GM18508 (cell line): ENCODE data around the gene GPR75.

ENCODE experiments used
- ATAC-seq: cut with Tn5 transposase; IDR thresholded peaks from one replicate; pipeline ENCODE4 v1.9.1; 2021; ENCODE audit warnings: moderate number of reproducible peaks; ENCODE audit not compliant: insufficient read depth, unreplicated experiment

Gene GPR75

DNA sequence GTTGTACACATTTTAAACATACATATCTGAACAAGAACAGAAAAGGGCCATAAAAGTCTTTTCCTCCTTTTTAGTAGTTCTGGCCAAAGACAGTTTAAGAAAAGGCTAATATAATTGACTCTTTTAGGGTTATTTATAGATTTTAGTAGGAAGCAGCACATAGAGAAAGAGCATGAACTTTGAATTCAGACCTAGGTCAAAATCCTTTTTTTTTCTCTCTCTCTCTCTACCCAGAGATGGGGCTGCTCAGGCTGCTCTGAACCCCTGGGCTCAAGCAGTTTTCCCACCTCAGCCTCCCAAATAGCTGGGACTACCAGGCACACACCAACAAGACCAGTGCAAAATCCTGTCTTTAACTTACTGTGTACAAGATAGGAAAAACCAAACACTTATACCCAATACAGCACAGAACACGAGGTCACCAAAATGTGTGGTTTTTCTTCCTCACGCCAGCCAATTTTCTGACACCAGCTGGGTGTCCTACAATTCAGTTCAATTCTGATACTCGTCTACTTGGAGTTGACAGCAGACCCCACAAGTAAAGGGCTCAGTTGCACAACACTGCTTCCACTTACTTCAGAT, 40.8 kb downstream of the GPR75 start:
- no peak for ATAC-seq

DNA sequence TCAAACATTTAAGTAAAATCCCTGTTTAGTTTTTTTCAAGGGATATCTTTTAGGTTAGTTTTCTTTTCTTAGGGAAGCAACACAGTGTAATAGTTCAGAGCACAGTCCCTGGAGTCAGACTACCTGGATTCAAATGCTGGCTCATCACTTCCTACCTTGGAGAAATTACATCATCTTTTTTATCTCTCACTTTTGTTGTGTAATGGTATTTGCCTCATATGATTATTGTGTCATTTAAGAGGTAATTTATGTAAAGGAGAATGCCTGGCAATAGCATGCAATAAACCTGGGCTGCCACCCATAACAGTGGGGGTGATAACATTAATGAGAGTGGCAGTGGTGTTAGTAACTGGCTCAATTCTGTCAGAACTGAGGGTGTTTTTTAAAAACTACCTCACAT, 46.6 kb downstream of the GPR75 start:
- no peak for ATAC-seq

DNA sequence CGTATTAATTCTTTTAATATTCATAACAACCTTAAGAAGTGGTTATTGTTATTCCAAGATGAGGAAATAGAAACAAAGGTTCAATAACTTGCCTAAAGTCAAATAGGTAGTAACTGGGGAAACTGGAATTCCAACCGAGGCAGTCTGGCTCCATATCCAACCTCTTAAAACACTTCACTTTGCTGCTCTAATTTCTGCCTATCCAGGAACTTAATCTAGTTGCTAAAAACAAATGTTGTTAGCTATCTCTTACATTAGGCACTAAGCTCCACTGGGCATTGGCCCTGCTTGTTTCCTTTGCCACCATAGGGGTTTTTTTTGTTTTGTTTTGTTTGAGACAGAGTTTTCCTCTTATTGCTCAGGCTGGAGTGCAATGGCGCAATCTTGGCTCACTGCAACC, 48.2 kb downstream of the GPR75 start:
- ATAC-seq, result no peak
